ENCODE results near the gene CAMK1.
A peak's percentile ranks its signal among the peaks of the same experiment; 100 is the strongest.
"Not testable (repeated sequence)": the region's sequence is repeated elsewhere in the genome, so short reads cannot be mapped to it uniquely, and the experiment has no call there.

CAMK1 gene

DNA sequence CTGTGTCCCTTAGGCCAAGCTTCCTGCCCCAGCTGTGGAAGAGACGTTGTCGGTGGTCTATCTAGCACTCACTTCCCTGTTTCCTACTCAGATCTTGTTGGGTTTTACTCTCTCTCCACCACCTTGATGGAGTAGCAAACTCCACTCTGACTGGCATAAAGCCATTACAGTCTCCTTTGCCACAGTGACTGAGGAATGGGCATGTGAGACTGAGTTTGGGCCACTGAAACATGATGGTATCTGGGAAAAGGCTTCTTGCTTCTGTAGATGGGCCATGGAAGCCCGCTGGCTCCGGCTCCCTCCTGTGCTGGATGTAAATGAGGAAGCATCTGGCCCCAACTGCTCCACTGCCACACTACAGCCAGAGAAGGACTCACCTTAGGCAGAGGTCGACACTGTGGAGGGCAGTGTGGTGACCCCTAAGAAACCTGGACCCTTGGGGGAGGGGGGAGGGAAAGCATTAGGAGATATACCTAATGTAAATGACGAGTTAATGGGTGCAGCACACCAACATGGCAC, 9.4 kb upstream of the CAMK1 start:
- H3K36me3 ChIP-seq (ENCODE audit: control insufficient read depth, insufficient read depth, low read length): peaks cover 13% of the 10 kb centered on the region
- H3K27me3 ChIP-seq (replicated peaks; ENCODE audit: control insufficient read depth, insufficient read depth, low read length): no peaks in the 10 kb centered on the region
- DNase-seq (ENCODE audit: extremely low read depth, insufficient read length): no peak
- TF ChIP-seq, protein P1, sequence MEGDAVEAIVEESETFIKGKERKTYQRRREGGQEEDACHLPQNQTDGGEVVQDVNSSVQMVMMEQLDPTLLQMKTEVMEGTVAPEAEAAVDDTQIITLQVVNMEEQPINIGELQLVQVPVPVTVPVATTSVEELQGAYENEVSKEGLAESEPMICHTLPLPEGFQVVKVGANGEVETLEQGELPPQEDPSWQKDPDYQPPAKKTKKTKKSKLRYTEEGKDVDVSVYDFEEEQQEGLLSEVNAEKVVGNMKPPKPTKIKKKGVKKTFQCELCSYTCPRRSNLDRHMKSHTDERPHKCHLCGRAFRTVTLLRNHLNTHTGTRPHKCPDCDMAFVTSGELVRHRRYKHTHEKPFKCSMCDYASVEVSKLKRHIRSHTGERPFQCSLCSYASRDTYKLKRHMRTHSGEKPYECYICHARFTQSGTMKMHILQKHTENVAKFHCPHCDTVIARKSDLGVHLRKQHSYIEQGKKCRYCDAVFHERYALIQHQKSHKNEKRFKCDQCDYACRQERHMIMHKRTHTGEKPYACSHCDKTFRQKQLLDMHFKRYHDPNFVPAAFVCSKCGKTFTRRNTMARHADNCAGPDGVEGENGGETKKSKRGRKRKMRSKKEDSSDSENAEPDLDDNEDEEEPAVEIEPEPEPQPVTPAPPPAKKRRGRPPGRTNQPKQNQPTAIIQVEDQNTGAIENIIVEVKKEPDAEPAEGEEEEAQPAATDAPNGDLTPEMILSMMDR (IDR thresholded peaks at IDR 0.05; ENCODE audit: insufficient read depth, low read length, poor library complexity, severe bottlenecking): no peak
- no peak overlapping the region for H3K4me3 ChIP-seq (replicated peaks; ENCODE audit: low read depth, low read length)

DNA sequence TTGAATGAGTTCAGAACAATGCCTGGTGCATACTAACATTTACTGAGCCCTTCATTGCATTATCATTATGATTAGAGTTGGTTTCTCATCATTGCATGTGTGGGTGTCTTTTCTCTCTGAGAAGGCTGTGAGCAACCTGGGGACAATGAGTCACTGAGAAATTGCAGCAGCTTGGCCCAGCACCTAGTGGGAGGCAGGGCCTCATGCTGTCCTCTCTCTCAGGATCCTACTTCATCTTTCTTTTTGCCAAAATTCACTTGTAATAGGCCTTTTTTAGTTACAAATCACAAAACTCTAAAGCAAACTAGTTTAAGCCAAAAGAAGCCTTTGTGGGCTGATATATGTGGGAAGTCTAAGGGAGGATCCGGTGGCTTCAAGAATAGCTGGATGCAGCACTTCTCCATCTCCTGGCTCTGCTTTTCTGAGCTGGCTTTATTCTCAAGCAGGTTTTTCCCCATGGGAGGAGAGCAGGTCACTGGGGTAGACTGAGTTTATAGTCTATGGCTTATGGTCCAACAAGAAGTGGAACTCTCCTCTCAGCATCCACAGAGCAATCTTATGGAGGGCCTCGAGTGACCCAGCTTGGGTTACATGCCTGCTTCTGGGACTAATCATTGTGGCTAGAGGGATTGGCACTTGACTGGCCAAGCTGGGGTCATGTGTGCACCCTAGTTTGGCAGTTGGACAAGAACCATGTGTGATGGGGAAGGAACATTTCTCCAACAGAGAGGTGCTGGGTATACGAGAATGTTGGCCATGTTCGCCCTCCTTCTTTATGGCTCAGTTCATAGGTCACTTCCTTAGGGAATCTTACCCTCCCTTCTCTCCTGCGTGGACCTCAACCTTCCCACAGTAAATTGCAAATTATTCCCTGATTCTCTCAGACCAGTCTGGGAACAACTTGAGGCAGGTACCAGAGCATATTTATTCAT, 8.7 kb upstream of the CAMK1 start:
- peaks cover 9% of the 10 kb centered on the region for H3K36me3 ChIP-seq (ENCODE audit: control insufficient read depth, insufficient read depth, low read length)
- H3K27me3 ChIP-seq (replicated peaks; ENCODE audit: control insufficient read depth, insufficient read depth, low read length): no peaks in the 10 kb centered on the region
- no peak overlapping the region for H3K4me3 ChIP-seq (replicated peaks; ENCODE audit: low read depth, low read length)
- DNase-seq (ENCODE audit: extremely low read depth, insufficient read length): no peak
- TF ChIP-seq, protein P1 (IDR thresholded peaks at IDR 0.05; ENCODE audit: insufficient read depth, low read length, poor library complexity, severe bottlenecking): no peak

GRCh38 chr3:9777694-9778021, 7.9 kb upstream of the CAMK1 start:
- H3K4me3 ChIP-seq (replicated peaks; ENCODE audit: low read depth, low read length): no peak overlapping the region
- TF ChIP-seq, protein P1 (IDR thresholded peaks at IDR 0.05; ENCODE audit: insufficient read depth, low read length, poor library complexity, severe bottlenecking): no peak
- no peaks in the 10 kb centered on the region for H3K27me3 ChIP-seq (replicated peaks; ENCODE audit: control insufficient read depth, insufficient read depth, low read length)
- DNase-seq (ENCODE audit: extremely low read depth, insufficient read length): no peak
- H3K36me3 ChIP-seq (ENCODE audit: control insufficient read depth, insufficient read depth, low read length): peaks cover 9% of the 10 kb centered on the region

- DNase-seq (ENCODE audit: extremely low read depth, insufficient read length): no peak
- Histone ChIP-seq H3K4me3 (replicated peaks; ENCODE audit: low read depth, low read length) (no peak overlapping the region), H3K36me3 (ENCODE audit: control insufficient read depth, insufficient read depth, low read length) (peaks cover 6% of the 10 kb centered on the region), H3K27me3 (replicated peaks; ENCODE audit: control insufficient read depth, insufficient read depth, low read length) (no peaks in the 10 kb centered on the region)
- TF ChIP-seq, protein P1 (IDR thresholded peaks at IDR 0.05; ENCODE audit: insufficient read depth, low read length, poor library complexity, severe bottlenecking): no peak
Observed at GRCh38 chr3:9776896-9777693, 7.3 kb upstream of the CAMK1 start.

DNA sequence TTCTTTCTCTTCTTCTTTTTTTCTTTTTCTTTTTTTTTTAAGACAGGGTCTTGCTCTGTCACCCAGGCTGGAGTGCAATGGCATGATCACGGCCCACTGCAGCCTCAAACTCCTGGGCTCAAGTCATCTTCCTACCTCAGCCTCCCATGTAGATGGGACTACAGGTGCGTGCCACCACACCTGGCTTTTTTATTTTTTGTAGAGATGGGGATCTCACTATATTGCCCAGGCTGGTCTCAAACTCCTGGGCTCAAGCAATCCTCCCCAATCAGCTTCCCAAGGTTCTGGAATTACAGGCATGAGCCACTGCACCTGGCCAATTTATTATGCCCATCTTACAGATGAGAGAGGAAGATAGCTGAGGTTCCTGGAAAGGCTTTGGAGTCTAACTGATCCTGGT, 1.3 kb upstream of the CAMK1 start:
- H3K27me3 ChIP-seq (replicated peaks; ENCODE audit: control insufficient read depth, insufficient read depth, low read length); DNase-seq (ENCODE audit: extremely low read depth, insufficient read length); H3K4me3 ChIP-seq (replicated peaks; ENCODE audit: low read depth, low read length); H3K36me3 ChIP-seq (ENCODE audit: control insufficient read depth, insufficient read depth, low read length): not testable (repeated sequence)

GRCh38 chr3:9770276-9770812, 597 bp upstream of the CAMK1 start:
- Histone ChIP-seq H3K36me3 (ENCODE audit: control insufficient read depth, insufficient read depth, low read length) (no peaks in the 10 kb centered on the region; the same call in 1 of the 2 replicates), H3K27me3 (replicated peaks; ENCODE audit: control insufficient read depth, insufficient read depth, low read length) (no peaks in the 10 kb centered on the region), H3K4me3 (replicated peaks; ENCODE audit: low read depth, low read length) (peak overlapping the region; percentile 51)
- no peak for DNase-seq (ENCODE audit: extremely low read depth, insufficient read length)
- TF ChIP-seq, protein P1 (IDR thresholded peaks at IDR 0.05; ENCODE audit: insufficient read depth, low read length, poor library complexity, severe bottlenecking): no peak
